PC-9 (cell line): ENCODE measurements around the gene LCE7A. TPM values are rescaled to one million over a fixed set of nuclear protein-coding genes. Genes with fewer than 3 reads are reported as not detected.
A peak's percentile ranks its signal among the peaks of the same experiment; 100 is the strongest.

Source experiments
- BruUV-seq: library from RNA; stranded (reverse); fragments of 400-500 nt; replicated peaks from 2 replicates; lab custom pipeline; 2021; lab: Mats Ljungman, UMichigan
- CTCF ChIA-PET: fragments of 300-600 bp; sonication (Branson Sonifier 250); formaldehyde crosslinking; loops from one replicate; lab custom pipeline; 2022; ENCODE audit warnings: antibody characterized with exemption; lab: Charles Lee
- POLR2A ChIA-PET: fragments of 300-600 bp; sonication (Branson Sonifier 250); formaldehyde crosslinking; loops from one replicate; lab custom pipeline; 2022; ENCODE audit warnings: antibody characterized with exemption; ENCODE audit not compliant: unreplicated experiment; lab: Charles Lee
- DNase-seq, 2 experiments: peaks; one replicate each; pipeline versions ENCODE4 v3.0.0 to v3.0.0-alpha.2; 2015 to 2022; ENCODE audit warnings: mixed read lengths in 1 of 2
- H2AFZ ChIP-seq: fragments of 200-600 bp; sonication (generic); 2 replicates; pipeline ENCODE4 v1.8.1; 2017; ENCODE audit warnings: antibody characterized with exemption
- H3F3A ChIP-seq: fragments of 200-600 bp; sonication (generic); 2 replicates; pipeline ENCODE4 v1.8.1; 2017; ENCODE audit warnings: antibody characterized with exemption, mild to moderate bottlenecking, low read depth; ENCODE audit not compliant: insufficient read depth
- H3K27ac ChIP-seq: fragments of 200-600 bp; sonication (generic); 2 replicates; pipeline ENCODE4 v1.6.1; 2016; ENCODE audit warnings: mixed run types
- H3K27me3 ChIP-seq: fragments of 200-600 bp; sonication (generic); 2 replicates; pipeline ENCODE4 v1.6.1; 2016; ENCODE audit warnings: low read depth, mixed run types; ENCODE audit not compliant: insufficient read depth
- H3K36me3 ChIP-seq: fragments of 200-600 bp; sonication (generic); 2 replicates; pipeline ENCODE4 v1.6.1; 2016; ENCODE audit warnings: low read depth, mixed run types
- H3K4me1 ChIP-seq: fragments of 200-600 bp; sonication (generic); replicated peaks from 2 replicates; pipeline ENCODE4 v1.6.1; 2016; ENCODE audit warnings: mixed run types; ENCODE audit not compliant: insufficient read depth
- H3K4me2 ChIP-seq: fragments of 200-600 bp; sonication (generic); 2 replicates; pipeline ENCODE4 v1.6.1; 2017; ENCODE audit warnings: mixed run types
- H3K4me3 ChIP-seq: fragments of 200-600 bp; sonication (generic); 2 replicates; pipeline ENCODE4 v1.6.1; 2016; ENCODE audit warnings: mixed run types
- H3K79me2 ChIP-seq: fragments of 200-600 bp; sonication (generic); 2 replicates; pipeline ENCODE4 v1.6.1; 2017; ENCODE audit warnings: low read depth, mixed run types
- H3K9me2 ChIP-seq: fragments of 200-600 bp; sonication (generic); 2 replicates; pipeline ENCODE4 v1.8.1; 2017; ENCODE audit warnings: mild to moderate bottlenecking; ENCODE audit not compliant: insufficient read depth
- H3K9me3 ChIP-seq: fragments of 200-600 bp; sonication (generic); 2 replicates; pipeline ENCODE4 v1.8.1; 2016; ENCODE audit warnings: low read depth; ENCODE audit not compliant: insufficient read depth
- H4K20me1 ChIP-seq: fragments of 200-600 bp; sonication (generic); 2 replicates; pipeline ENCODE4 v1.8.1; 2017; ENCODE audit not compliant: insufficient read depth
- CTCF ChIP-seq: fragments of 200-600 bp; sonication (generic); conservative IDR thresholded peaks from 2 replicates; pipeline ENCODE4 v1.6.1; 2017; ENCODE audit warnings: mixed run types, antibody characterized with exemption, mild to moderate bottlenecking, moderate library complexity
- EZH2 ChIP-seq: fragments of 200-600 bp; sonication (generic); IDR thresholded peaks from 2 replicates; pipeline ENCODE4 v1.8.0; 2017; ENCODE audit warnings: antibody characterized with exemption, low read depth
- intact Hi-C: fragments of 100-400 bp; cut with micrococcal nuclease; formaldehyde crosslinking; loops from one replicate; pipeline ENCODE4 v1.10.0; 2022; ENCODE audit not compliant: unreplicated experiment
- total RNA-seq: library from RNA; stranded (reverse); gene quantifications from 2 replicates; pipeline ENCODE4 v1.2.3, GENCODE V29; 2021

LCE7A gene
- total RNA-seq, 1 experiment from 2014 or later = not detected

GRCh38 chr1:152869808-152870419, 10.1 kb downstream of the LCE7A start:
- Histone ChIP-seq H2AFZ (no peak overlapping the region), H3K79me2 (no peaks in the 10 kb centered on the region), H3K4me1 (peaks cover 9% of the 10 kb centered on the region; the same call in 1 of the 2 replicates), H3K36me3 (no peaks in the 10 kb centered on the region), H3F3A (no peaks in the 10 kb centered on the region), H4K20me1 (no peaks in the 10 kb centered on the region), H3K4me3 (no peak overlapping the region), H3K27ac (no peak overlapping the region), H3K4me2 (no peak overlapping the region), H3K9me3 (no peaks in the 10 kb centered on the region), H3K9me2 (no peaks in the 10 kb centered on the region), H3K27me3 (no peaks in the 10 kb centered on the region)
- no TSS peak for BruUV-seq
- CTCF ChIA-PET = interaction anchor here (1.0 to 2.0 kb wide), 4 partner anchors 56 to 326 kb away, joined by 4 to 7 read pairs (median 4); no protein-coding TSS in a partner anchor
- DNase-seq = peak in 1 of 2 experiments; percentile 14
- intact Hi-C loops = loop anchor here (1.0 to 5.0 kb wide), 2 partner anchors 37 to 322 kb away; partner anchors contain the start of gene IVL
- POLR2A ChIA-PET = interaction anchor here (1.0 kb wide), 1 partner anchor 56 kb away, joined by 10 read pairs; no protein-coding TSS in a partner anchor
- no peak for TF ChIP-seq EZH2
- TF ChIP-seq CTCF = peak; percentile 65

GRCh38 chr1:152870831-152871730, 11.3 kb downstream of the LCE7A start:
- TF ChIP-seq CTCF (peak; percentile 81), EZH2 (no peak)
- no peaks in the 10 kb centered on the region for H3K79me2 ChIP-seq
- H3F3A ChIP-seq = no peaks in the 10 kb centered on the region
- POLR2A ChIA-PET = no interaction called here
- H3K9me2 ChIP-seq = no peaks in the 10 kb centered on the region
- no peaks in the 10 kb centered on the region for H3K9me3 ChIP-seq
- intact Hi-C loops = loop anchor here (1.0 to 5.0 kb wide), 4 partner anchors 36 to 352 kb away; partner anchors contain the start of gene IVL
- peak; percentile 42 to 48 for DNase-seq
- H3K4me1 ChIP-seq = peaks cover 9% of the 10 kb centered on the region; the same call in 1 of the 2 replicates
- no TSS peak for BruUV-seq
- CTCF ChIA-PET = interaction anchor here (0.6 to 2.0 kb wide), 4 partner anchors 55 to 322 kb away, joined by 3 to 7 read pairs (median 4); no protein-coding TSS in a partner anchor
- no peaks in the 10 kb centered on the region for H3K36me3 ChIP-seq
- H3K27me3 ChIP-seq = no peaks in the 10 kb centered on the region
- no peak overlapping the region for H3K4me3 ChIP-seq
- H4K20me1 ChIP-seq = no peaks in the 10 kb centered on the region
- no peak overlapping the region for H3K27ac ChIP-seq
- no peak overlapping the region for H3K4me2 ChIP-seq
- H2AFZ ChIP-seq = no peak overlapping the region

- POLR2A ChIA-PET = no interaction called here
- CTCF ChIA-PET = interaction anchor here (2.0 kb wide), 1 partner anchor 161 kb away, joined by 4 read pairs; no protein-coding TSS in a partner anchor
- no peak for DNase-seq
- no peaks in the 10 kb centered on the region for H3K27me3 ChIP-seq
- H2AFZ ChIP-seq = no peak overlapping the region; the same call in 1 of the 2 replicates
- H3K36me3 ChIP-seq = no peaks in the 10 kb centered on the region
- BruUV-seq = no TSS peak
- TF ChIP-seq EZH2 = no peak
- TF ChIP-seq CTCF = no peak
- H4K20me1 ChIP-seq = no peaks in the 10 kb centered on the region
- H3K27ac ChIP-seq = no peak overlapping the region
- no peak overlapping the region for H3K4me3 ChIP-seq
- peaks cover 9% of the 10 kb centered on the region; the same call in 1 of the 2 replicates for H3K4me1 ChIP-seq
- H3K79me2 ChIP-seq = no peaks in the 10 kb centered on the region
- H3K9me2 ChIP-seq = no peaks in the 10 kb centered on the region
- intact Hi-C loops = loop anchor here (1.0 to 5.0 kb wide), 4 partner anchors 36 to 352 kb away; partner anchors contain the start of gene IVL
- no peaks in the 10 kb centered on the region for H3K9me3 ChIP-seq
- H3F3A ChIP-seq = no peaks in the 10 kb centered on the region
- H3K4me2 ChIP-seq = no peak overlapping the region
These were observed 11.9 kb downstream of the LCE7A start for GRCh38 chr1:152871731-152872126.
